HEK293 (cell line): ENCODE results near the gene FAM210B.

ENCODE experiments used
- CTCF ChIA-PET: fragments of 350-600 bp; formaldehyde crosslinking; extraction: SDS; loops from one replicate; lab custom pipeline; 2021; ENCODE audit warnings: antibody characterized with exemption; lab: Yijun Ruan, JAX
- POLR2A ChIA-PET: fragments of 300-600 bp; formaldehyde crosslinking; extraction: SDS; loops from one replicate; lab custom pipeline; 2020; ENCODE audit warnings: antibody characterized with exemption, inconsistent platforms; lab: Yijun Ruan, JAX
- H3K27ac ChIP-seq: fragments of 200-500 bp; sonication (Bioruptor generic); 2 replicates; pipeline ENCODE4 v1.5.1; 2014; ENCODE audit warnings: low read depth, low read length, control low read depth, inconsistent platforms; ENCODE audit errors: extremely low read depth
- H3K36me3 ChIP-seq, 2 experiments: fragments of 200-500 bp in 1 of 2; sonication (Bioruptor generic) in 1 of 2; 1 replicate in 1 of 2; 2 replicates in 1 of 2; pipeline ENCODE4 v1.5.1; 2014 to 2017; ENCODE audit warnings: inconsistent platforms in 2 of 2, low read length in 2 of 2; ENCODE audit not compliant: control insufficient read depth in 2 of 2, insufficient read depth in 1 of 2
- H3K4me1 ChIP-seq: fragments of 200-500 bp; sonication (Bioruptor generic); 2 replicates; pipeline ENCODE4 v1.5.1; 2014; ENCODE audit warnings: mild to moderate bottlenecking, low read length, inconsistent platforms; ENCODE audit not compliant: control insufficient read depth, insufficient read depth
- H3K4me3 ChIP-seq: 2 replicates; pipeline ENCODE4 v1.5.1; 2011; ENCODE audit warnings: low read depth, mild to moderate bottlenecking, control low read depth, low read length, moderate library complexity
- H3K9me3 ChIP-seq: fragments of 200-500 bp; sonication (Bioruptor generic); 2 replicates; pipeline ENCODE4 v1.5.1; 2014; ENCODE audit warnings: low read depth, low read length, inconsistent platforms; ENCODE audit not compliant: control insufficient read depth, insufficient read depth
- OSR2 ChIP-seq: fragments of 450-650 bp; formaldehyde crosslinking; IDR thresholded peaks from 2 replicates; pipeline ENCODE4 v1.5.1; 2016; ENCODE audit warnings: missing biosample characterization, missing genetic modification characterization
- TSHZ1 ChIP-seq: fragments of 450-650 bp; formaldehyde crosslinking; IDR thresholded peaks from 2 replicates; pipeline ENCODE4 v1.5.1; 2016; ENCODE audit warnings: missing biosample characterization, missing genetic modification characterization, borderline replicate concordance
- ZBTB17 ChIP-seq: fragments of 450-650 bp; formaldehyde crosslinking; IDR thresholded peaks from 2 replicates; pipeline ENCODE4 v1.5.1; 2016; ENCODE audit warnings: missing biosample characterization, missing genetic modification characterization
- ZBTB6 ChIP-seq: fragments of 450-650 bp; formaldehyde crosslinking; IDR thresholded peaks from 2 replicates; pipeline ENCODE4 v1.5.1; 2017; ENCODE audit warnings: missing biosample characterization, missing genetic modification characterization
- ZEB2 ChIP-seq: fragments of 450-650 bp; formaldehyde crosslinking; IDR thresholded peaks from 2 replicates; pipeline ENCODE4 v1.5.1; 2016; ENCODE audit warnings: missing biosample characterization, missing genetic modification characterization
- ZFP69B ChIP-seq: fragments of 450-650 bp; formaldehyde crosslinking; IDR thresholded peaks from 2 replicates; pipeline ENCODE4 v1.5.1; 2016; ENCODE audit warnings: missing biosample characterization, missing genetic modification characterization
- ZNF121 ChIP-seq: fragments of 450-650 bp; formaldehyde crosslinking; IDR thresholded peaks from 2 replicates; pipeline ENCODE4 v1.5.1; 2016; ENCODE audit warnings: missing biosample characterization, missing genetic modification characterization
- ZNF146 ChIP-seq: fragments of 450-650 bp; formaldehyde crosslinking; IDR thresholded peaks from 2 replicates; pipeline ENCODE4 v1.5.1; 2016; ENCODE audit warnings: missing biosample characterization, missing genetic modification characterization
- ZNF148 ChIP-seq: fragments of 450-650 bp; formaldehyde crosslinking; IDR thresholded peaks from 2 replicates; pipeline ENCODE4 v1.5.0; 2017; ENCODE audit warnings: missing biosample characterization, missing genetic modification characterization, borderline replicate concordance
- ZNF174 ChIP-seq: fragments of 450-650 bp; formaldehyde crosslinking; IDR thresholded peaks from 2 replicates; pipeline ENCODE4 v1.5.0; 2017; ENCODE audit warnings: missing biosample characterization, mild to moderate bottlenecking, missing genetic modification characterization
- ZNF221 ChIP-seq: fragments of 450-650 bp; formaldehyde crosslinking; IDR thresholded peaks from 2 replicates; pipeline ENCODE4 v1.5.1; 2017; ENCODE audit warnings: missing biosample characterization, missing genetic modification characterization, borderline replicate concordance
- ZNF302 ChIP-seq: fragments of 450-650 bp; formaldehyde crosslinking; IDR thresholded peaks from 2 replicates; pipeline ENCODE4 v1.5.1; 2016; ENCODE audit warnings: missing biosample characterization, missing genetic modification characterization, low read depth
- ZNF398 ChIP-seq: fragments of 450-650 bp; formaldehyde crosslinking; IDR thresholded peaks from 2 replicates; pipeline ENCODE4 v1.5.1; 2017; ENCODE audit warnings: missing biosample characterization, missing genetic modification characterization
- ZNF560 ChIP-seq: fragments of 450-650 bp; formaldehyde crosslinking; IDR thresholded peaks from 2 replicates; pipeline ENCODE4 v1.5.1; 2017; ENCODE audit warnings: missing biosample characterization, missing genetic modification characterization, borderline replicate concordance
- ZNF585B ChIP-seq: fragments of 450-650 bp; formaldehyde crosslinking; IDR thresholded peaks from 2 replicates; pipeline ENCODE4 v1.5.1; 2016; ENCODE audit warnings: missing biosample characterization, missing genetic modification characterization
- ZNF629 ChIP-seq: fragments of 450-650 bp; formaldehyde crosslinking; IDR thresholded peaks from 2 replicates; pipeline ENCODE4 v1.5.1; 2017; ENCODE audit warnings: missing biosample characterization, missing genetic modification characterization
- ZNF670 ChIP-seq: fragments of 450-650 bp; formaldehyde crosslinking; IDR thresholded peaks from 2 replicates; pipeline ENCODE4 v1.5.1; 2016; ENCODE audit warnings: missing biosample characterization, missing genetic modification characterization, low read depth
- ZNF747 ChIP-seq: fragments of 450-650 bp; formaldehyde crosslinking; IDR thresholded peaks from 2 replicates; pipeline ENCODE4 v1.5.1; 2016; ENCODE audit warnings: missing biosample characterization, missing genetic modification characterization
- ZNF76 ChIP-seq: fragments of 450-650 bp; formaldehyde crosslinking; IDR thresholded peaks from 2 replicates; pipeline ENCODE4; 2016; ENCODE audit warnings: low read depth, missing biosample characterization, missing genetic modification characterization, borderline replicate concordance
- ZNF777 ChIP-seq: fragments of 450-650 bp; formaldehyde crosslinking; IDR thresholded peaks from 2 replicates; pipeline ENCODE4 v1.5.1; 2017; ENCODE audit warnings: missing biosample characterization, missing genetic modification characterization, borderline replicate concordance
- ZNF792 ChIP-seq: fragments of 450-650 bp; formaldehyde crosslinking; IDR thresholded peaks from 2 replicates; pipeline ENCODE4 v1.5.1; 2016; ENCODE audit warnings: missing biosample characterization, missing genetic modification characterization
- ZSCAN18 ChIP-seq: fragments of 450-650 bp; formaldehyde crosslinking; IDR thresholded peaks from 2 replicates; pipeline ENCODE4 v1.5.1; 2016; ENCODE audit warnings: missing biosample characterization, missing genetic modification characterization

Gene FAM210B

GRCh38 chr20:56376331-56376730, 17.6 kb downstream of the FAM210B start (continued):
- TF ChIP-seq ZNF302 (tag by site-specific recombination), result no peak

GRCh38 chr20:56378386-56378785, 19.6 kb downstream of the FAM210B start:
- peaks cover 57 to 93% of the 10 kb centered on the region in 2 experiments for H3K36me3 ChIP-seq
- H3K4me1 ChIP-seq, result no peaks in the 10 kb centered on the region
- no peak for TF ChIP-seq ZNF792
- TF ChIP-seq ZNF777 (tag by site-specific recombination), result no peak
- TF ChIP-seq ZNF629, result no peak
- TF ChIP-seq OSR2, result no peak
- no peak for TF ChIP-seq ZNF148
- TF ChIP-seq ZNF585B (tag by site-specific recombination), result no peak
- TF ChIP-seq TSHZ1 (tag by site-specific recombination), result no peak
- no peak for TF ChIP-seq ZSCAN18
- no peak for TF ChIP-seq ZNF174 (tag by site-specific recombination)
- no peak overlapping the region for H3K4me3 ChIP-seq
- POLR2A ChIA-PET, result interaction anchor here (1.0 kb wide), 1 partner anchor 14 kb away, joined by 3 read pairs; the partner anchor contains the start of genes AURKA and CSTF1
- H3K9me3 ChIP-seq, result no peaks in the 10 kb centered on the region
- CTCF ChIA-PET, result no interaction called here
- no peak overlapping the region for H3K27ac ChIP-seq

GRCh38 chr20:56380375-56380774, 21.6 kb downstream of the FAM210B start:
- ChIA-PET CTCF (no interaction called here), POLR2A (no interaction called here)
- Histone ChIP-seq H3K36me3 (peaks cover 40 to 96% of the 10 kb centered on the region in 2 experiments), H3K9me3 (no peaks in the 10 kb centered on the region), H3K27ac (no peak overlapping the region), H3K4me1 (no peaks in the 10 kb centered on the region), H3K4me3 (no peak overlapping the region)
- TF ChIP-seq ZNF146 (no peak), ZBTB17 (tag by site-specific recombination) (no peak), ZNF560 (tag by site-specific recombination) (no peak), ZNF792 (no peak), ZNF221 (tag by site-specific recombination) (no peak), ZNF76 (no peak), ZEB2 (no peak), ZBTB6 (tag by site-specific recombination) (no peak), ZNF121 (tag by site-specific recombination) (no peak), ZNF398 (tag by site-specific recombination) (no peak), ZNF747 (tag by site-specific recombination) (no peak), ZNF670 (no peak), ZFP69B (tag by site-specific recombination) (no peak)
